Measurements from ENCODE around the gene FREM1. TPM values are rescaled to one million over a fixed set of nuclear protein-coding genes. Genes with fewer than 3 reads are reported as not detected.

Gene FREM1
- total RNA-seq, 1 experiment from 2014 or later: 0.50 TPM

GRCh38 chr9:14849296-14849695, 60.9 kb downstream of the FREM1 start:
- Mint-ChIP-seq H3K27me3 (ENCODE audit: insufficient read depth, unreplicated experiment) (peaks cover 2% of the 10 kb centered on the region), H3K27ac (ENCODE audit: unreplicated experiment) (no peak overlapping the region), H3K4me1 (ENCODE audit: low read depth, unreplicated experiment) (no peaks in the 10 kb centered on the region), H3K36me3 (ENCODE audit: insufficient read depth, unreplicated experiment) (no peaks in the 10 kb centered on the region), H3K4me3 (ENCODE audit: unreplicated experiment) (no peak overlapping the region), H3K9me3 (ENCODE audit: unreplicated experiment) (no peaks in the 10 kb centered on the region)
- no peaks in the 10 kb centered on the region for H3K36me3 ChIP-seq (ENCODE audit: control insufficient read depth, insufficient read depth, low read length)
- H3K9me3 ChIP-seq: no peaks in the 10 kb centered on the region
- DNase-seq: no peak
- no peaks in the 10 kb centered on the region for H3K4me1 ChIP-seq
- TF ChIP-seq CTCF (IDR thresholded peaks at IDR 0.05; ENCODE audit: insufficient read depth in 1 of 2, low read depth in 1 of 2, low read length in 1 of 2, severe bottlenecking in 1 of 2, unreplicated experiment in 1 of 2): no peak
- no peak overlapping the region for H3K4me3 ChIP-seq (ENCODE audit: low read depth, low read length)
- intact Hi-C loops (cut with micrococcal nuclease; ENCODE audit: unreplicated experiment): no loop called here
- ChIA-PET CTCF (no interaction called here), POLR2A (no interaction called here)
- no TSS peak for BruUV-seq (replicated peaks)
- H3K27me3 ChIP-seq (replicated peaks; ENCODE audit: control insufficient read depth, insufficient read depth, low read length): no peaks in the 10 kb centered on the region

GRCh38 chr9:14846871-14847311, 63.3 kb downstream of the FREM1 start:
- Mint-ChIP-seq H3K4me1 (ENCODE audit: low read depth, unreplicated experiment) (no peaks in the 10 kb centered on the region), H3K4me3 (ENCODE audit: unreplicated experiment) (no peak overlapping the region), H3K27ac (ENCODE audit: unreplicated experiment) (no peak overlapping the region), H3K36me3 (ENCODE audit: insufficient read depth, unreplicated experiment) (no peaks in the 10 kb centered on the region), H3K27me3 (ENCODE audit: insufficient read depth, unreplicated experiment) (peaks cover 5% of the 10 kb centered on the region), H3K9me3 (ENCODE audit: unreplicated experiment) (no peaks in the 10 kb centered on the region)
- BruUV-seq (replicated peaks): no TSS peak
- DNase-seq: peak; percentile 42 to 68
- CTCF ChIA-PET: no interaction called here
- no peaks in the 10 kb centered on the region for H3K36me3 ChIP-seq (ENCODE audit: control insufficient read depth, insufficient read depth, low read length)
- TF ChIP-seq CTCF (IDR thresholded peaks at IDR 0.05; ENCODE audit: insufficient read depth in 1 of 2, low read depth in 1 of 2, low read length in 1 of 2, severe bottlenecking in 1 of 2, unreplicated experiment in 1 of 2): peak; percentile 62 to 65
- no peaks in the 10 kb centered on the region for H3K4me1 ChIP-seq
- no peaks in the 10 kb centered on the region for H3K27me3 ChIP-seq (replicated peaks; ENCODE audit: control insufficient read depth, insufficient read depth, low read length)
- POLR2A ChIA-PET: no interaction called here
- no peaks in the 10 kb centered on the region for H3K9me3 ChIP-seq
- intact Hi-C loops (cut with micrococcal nuclease; ENCODE audit: unreplicated experiment): loop anchor here (1.0 kb wide), 1 partner anchor 288 kb away; no protein-coding TSS in a partner anchor
- H3K4me3 ChIP-seq (ENCODE audit: low read depth, low read length): no peak overlapping the region

DNA sequence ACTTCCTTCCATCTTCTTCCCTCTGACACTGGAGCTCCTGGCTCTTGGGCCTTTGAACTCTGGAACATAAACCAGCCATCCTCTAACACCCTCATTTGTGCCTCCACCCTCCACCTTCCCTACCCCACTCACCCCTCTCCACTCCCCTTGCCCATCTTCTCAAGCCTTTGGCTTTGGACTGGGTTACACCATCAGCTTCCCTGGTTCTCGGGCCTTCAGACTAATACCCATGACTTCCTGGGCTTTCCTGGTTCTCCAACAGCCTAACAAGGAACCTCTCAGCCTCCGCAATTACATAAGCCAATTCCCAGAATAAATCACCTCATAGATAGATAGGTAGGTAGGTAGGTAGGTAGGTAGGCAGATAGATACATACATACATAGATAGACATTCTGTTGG, 67.1 kb downstream of the FREM1 start:
- ChIA-PET POLR2A (no interaction called here), CTCF (no interaction called here)
- BruUV-seq (replicated peaks): no TSS peak
- H3K36me3 ChIP-seq (ENCODE audit: control insufficient read depth, insufficient read depth, low read length): no peaks in the 10 kb centered on the region
- no peaks in the 10 kb centered on the region for H3K9me3 ChIP-seq
- DNase-seq: no peak
- TF ChIP-seq CTCF (IDR thresholded peaks at IDR 0.05; ENCODE audit: insufficient read depth in 1 of 2, low read depth in 1 of 2, low read length in 1 of 2, severe bottlenecking in 1 of 2, unreplicated experiment in 1 of 2): no peak
- Mint-ChIP-seq H3K27me3 (ENCODE audit: insufficient read depth, unreplicated experiment) (peaks cover 10% of the 10 kb centered on the region), H3K4me3 (ENCODE audit: unreplicated experiment) (no peak overlapping the region), H3K27ac (ENCODE audit: unreplicated experiment) (no peak overlapping the region), H3K9me3 (ENCODE audit: unreplicated experiment) (no peaks in the 10 kb centered on the region), H3K36me3 (ENCODE audit: insufficient read depth, unreplicated experiment) (no peaks in the 10 kb centered on the region), H3K4me1 (ENCODE audit: low read depth, unreplicated experiment) (no peaks in the 10 kb centered on the region)
- intact Hi-C loops (cut with micrococcal nuclease; ENCODE audit: unreplicated experiment): no loop called here
- no peaks in the 10 kb centered on the region for H3K4me1 ChIP-seq
- no peaks in the 10 kb centered on the region for H3K27me3 ChIP-seq (replicated peaks; ENCODE audit: control insufficient read depth, insufficient read depth, low read length)
- H3K4me3 ChIP-seq (ENCODE audit: low read depth, low read length): no peak overlapping the region

Measured in Caco-2 (cell line).